ENCODE results near the gene WNT6.

DNA sequence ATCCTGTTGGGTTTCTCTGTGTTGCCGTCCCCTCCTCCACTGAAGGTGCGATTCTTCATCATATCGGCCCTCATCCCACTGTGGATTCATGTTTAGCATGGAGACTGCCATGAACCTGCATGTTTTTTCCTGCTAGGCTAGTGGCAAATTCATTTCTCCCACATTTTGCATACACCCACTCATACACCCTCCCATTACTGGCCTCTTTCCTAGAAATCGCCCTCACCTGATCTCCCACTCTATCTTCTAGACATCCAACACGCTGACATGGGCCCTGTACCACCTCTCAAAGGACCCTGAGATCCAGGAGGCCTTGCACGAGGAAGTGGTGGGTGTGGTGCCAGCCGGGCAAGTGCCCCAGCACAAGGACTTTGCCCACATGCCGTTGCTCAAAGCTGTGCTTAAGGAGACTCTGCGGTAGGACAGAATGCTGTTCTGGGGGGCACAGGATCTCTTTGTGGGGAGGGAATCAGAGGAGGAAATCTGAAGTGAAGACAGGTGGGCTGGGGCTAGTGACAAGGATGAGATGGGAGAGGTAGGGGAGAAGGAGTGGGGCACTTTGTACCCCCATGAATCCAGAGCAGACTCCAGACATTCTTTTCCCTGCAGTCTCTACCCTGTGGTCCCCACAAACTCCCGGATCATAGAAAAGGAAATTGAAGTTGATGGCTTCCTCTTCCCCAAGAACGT, 45.7 kb upstream of the WNT6 start:
- TF ChIP-seq, protein P1, sequence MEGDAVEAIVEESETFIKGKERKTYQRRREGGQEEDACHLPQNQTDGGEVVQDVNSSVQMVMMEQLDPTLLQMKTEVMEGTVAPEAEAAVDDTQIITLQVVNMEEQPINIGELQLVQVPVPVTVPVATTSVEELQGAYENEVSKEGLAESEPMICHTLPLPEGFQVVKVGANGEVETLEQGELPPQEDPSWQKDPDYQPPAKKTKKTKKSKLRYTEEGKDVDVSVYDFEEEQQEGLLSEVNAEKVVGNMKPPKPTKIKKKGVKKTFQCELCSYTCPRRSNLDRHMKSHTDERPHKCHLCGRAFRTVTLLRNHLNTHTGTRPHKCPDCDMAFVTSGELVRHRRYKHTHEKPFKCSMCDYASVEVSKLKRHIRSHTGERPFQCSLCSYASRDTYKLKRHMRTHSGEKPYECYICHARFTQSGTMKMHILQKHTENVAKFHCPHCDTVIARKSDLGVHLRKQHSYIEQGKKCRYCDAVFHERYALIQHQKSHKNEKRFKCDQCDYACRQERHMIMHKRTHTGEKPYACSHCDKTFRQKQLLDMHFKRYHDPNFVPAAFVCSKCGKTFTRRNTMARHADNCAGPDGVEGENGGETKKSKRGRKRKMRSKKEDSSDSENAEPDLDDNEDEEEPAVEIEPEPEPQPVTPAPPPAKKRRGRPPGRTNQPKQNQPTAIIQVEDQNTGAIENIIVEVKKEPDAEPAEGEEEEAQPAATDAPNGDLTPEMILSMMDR (IDR thresholded peaks at IDR 0.05), result no peak
- no peak for TF ChIP-seq POLR2A (IDR thresholded peaks at IDR 0.05)

All from esophagus squamous epithelium (tissue), 4 donors.